Mesenchymal stem cell (in vitro differentiated cells and primary cell): ENCODE results near the gene SENP5.
"Not testable (repeated sequence)": the region's sequence is repeated elsewhere in the genome, so short reads cannot be mapped to it uniquely, and the experiment has no call there.

Source experiments
- DNase-seq: peaks from one replicate; pipeline ENCODE4 v3.0.0-alpha.2; 2013
- H2AFZ ChIP-seq: one replicate; pipeline ENCODE4 v1.6.1; 2013; ENCODE audit warnings: low read depth, mild to moderate bottlenecking, control low read depth, inconsistent platforms, low read length, moderate library complexity
- H2AK5ac ChIP-seq: 2 replicates; pipeline ENCODE4 v1.6.1; 2013; ENCODE audit warnings: low read length, moderate library complexity, mild to moderate bottlenecking, inconsistent platforms; ENCODE audit not compliant: severe bottlenecking
- H2BK120ac ChIP-seq: one replicate; pipeline ENCODE4 v1.6.1; 2013; ENCODE audit warnings: low read depth, mild to moderate bottlenecking, inconsistent platforms, low read length, moderate library complexity
- H2BK12ac ChIP-seq, 2 experiments: one replicate each; pipeline ENCODE4 v1.6.1; 2013; ENCODE audit warnings: inconsistent platforms in 2 of 2, low read length in 2 of 2, mild to moderate bottlenecking in 2 of 2, moderate library complexity in 2 of 2, control low read depth in 1 of 2
- H2BK15ac ChIP-seq: one replicate; pipeline ENCODE4 v1.6.1; 2013; ENCODE audit warnings: mild to moderate bottlenecking, low read depth, inconsistent platforms; ENCODE audit not compliant: poor library complexity, severe bottlenecking
- H2BK5ac ChIP-seq: 2 replicates; pipeline ENCODE4 v1.6.1; 2013; ENCODE audit warnings: low read depth, mild to moderate bottlenecking, low read length, control low read depth, inconsistent platforms; ENCODE audit not compliant: poor library complexity, severe bottlenecking
- H3K14ac ChIP-seq, 2 experiments: one replicate each; pipeline ENCODE4 v1.6.1; 2013; ENCODE audit warnings: inconsistent platforms in 2 of 2, low read length in 2 of 2, control low read depth in 1 of 2, mild to moderate bottlenecking in 1 of 2, moderate library complexity in 1 of 2
- H3K18ac ChIP-seq, 2 experiments: one replicate each; pipeline ENCODE4 v1.6.1; 2013; ENCODE audit warnings: inconsistent platforms in 2 of 2, low read length in 2 of 2, control low read depth in 1 of 2, low read depth in 1 of 2, mild to moderate bottlenecking in 1 of 2
- H3K23ac ChIP-seq, 2 experiments: one replicate each; pipeline ENCODE4 v1.6.1; 2013; ENCODE audit warnings: inconsistent platforms in 2 of 2, low read length in 2 of 2, mild to moderate bottlenecking in 2 of 2, moderate library complexity in 2 of 2, control low read depth in 1 of 2
- H3K27ac ChIP-seq: 2 replicates; pipeline ENCODE4 v1.5.1; 2013; ENCODE audit warnings: mild to moderate bottlenecking, moderate library complexity, low read length, control low read depth, inconsistent platforms; ENCODE audit not compliant: poor library complexity, severe bottlenecking
- H3K27me3 ChIP-seq, 2 experiments: 2 replicates each; pipeline versions ENCODE4 v1.6.1 to v1.7.0; 2013; ENCODE audit warnings: low read length in 2 of 2, mild to moderate bottlenecking in 2 of 2, moderate library complexity in 2 of 2, control low read depth in 1 of 2, inconsistent platforms in 1 of 2; ENCODE audit not compliant: control insufficient read depth in 1 of 2, insufficient read depth in 1 of 2
- H3K36me3 ChIP-seq, 2 experiments: 2 replicates each; pipeline versions ENCODE4 v1.6.1 to v1.7.0; 2013; ENCODE audit warnings: low read length in 2 of 2, control low read depth in 1 of 2, inconsistent platforms in 1 of 2, low read depth in 1 of 2, mild to moderate bottlenecking in 1 of 2; ENCODE audit not compliant: insufficient read depth in 2 of 2, control insufficient read depth in 1 of 2
- H3K4ac ChIP-seq, 2 experiments: one replicate each; pipeline ENCODE4 v1.6.1; 2013; ENCODE audit warnings: inconsistent platforms in 2 of 2, low read length in 2 of 2, mild to moderate bottlenecking in 2 of 2, moderate library complexity in 2 of 2, control low read depth in 1 of 2, low read depth in 1 of 2
- H3K4me1 ChIP-seq: 2 replicates; pipeline ENCODE4 v1.6.1; 2013; ENCODE audit warnings: low read depth, low read length, control low read depth; ENCODE audit not compliant: control insufficient read depth, insufficient read depth
- H3K4me2 ChIP-seq: 2 replicates; pipeline ENCODE4 v1.6.1; 2013; ENCODE audit warnings: low read length, mild to moderate bottlenecking, inconsistent platforms; ENCODE audit not compliant: poor library complexity, severe bottlenecking
- H3K4me3 ChIP-seq, 2 experiments: 2 replicates each; pipeline versions ENCODE4 v1.5.1 to v1.7.0; 2013; ENCODE audit warnings: low read length in 2 of 2, mild to moderate bottlenecking in 2 of 2, control low read depth in 1 of 2, low read depth in 1 of 2; ENCODE audit not compliant: insufficient read depth in 1 of 2
- H3K79me1 ChIP-seq: replicated peaks from 2 replicates; pipeline ENCODE4 v1.6.1; 2013; ENCODE audit warnings: mild to moderate bottlenecking, control low read depth, low read length, inconsistent platforms; ENCODE audit not compliant: poor library complexity, severe bottlenecking
- H3K9ac ChIP-seq: 2 replicates; pipeline ENCODE4 v1.7.0; 2013; ENCODE audit warnings: mild to moderate bottlenecking, low read length, moderate library complexity
- H3K9me3 ChIP-seq: 2 replicates; pipeline ENCODE4 v1.7.0; 2013; ENCODE audit warnings: mild to moderate bottlenecking, low read length; ENCODE audit not compliant: control insufficient read depth
- H4K8ac ChIP-seq: one replicate; pipeline ENCODE4 v1.6.1; 2013; ENCODE audit warnings: inconsistent platforms, mild to moderate bottlenecking, low read length, moderate library complexity
- H4K91ac ChIP-seq: one replicate; pipeline ENCODE4 v1.6.1; 2013; ENCODE audit warnings: mild to moderate bottlenecking, low read length, inconsistent platforms
- WGBS: methylation state at CpG from one replicate; pipeline ENCODE4 v1.1.7; 2013; ENCODE audit warnings: mixed read lengths; 5-methylcytosine and 5-hydroxymethylcytosine counted together

SENP5 gene

DNA sequence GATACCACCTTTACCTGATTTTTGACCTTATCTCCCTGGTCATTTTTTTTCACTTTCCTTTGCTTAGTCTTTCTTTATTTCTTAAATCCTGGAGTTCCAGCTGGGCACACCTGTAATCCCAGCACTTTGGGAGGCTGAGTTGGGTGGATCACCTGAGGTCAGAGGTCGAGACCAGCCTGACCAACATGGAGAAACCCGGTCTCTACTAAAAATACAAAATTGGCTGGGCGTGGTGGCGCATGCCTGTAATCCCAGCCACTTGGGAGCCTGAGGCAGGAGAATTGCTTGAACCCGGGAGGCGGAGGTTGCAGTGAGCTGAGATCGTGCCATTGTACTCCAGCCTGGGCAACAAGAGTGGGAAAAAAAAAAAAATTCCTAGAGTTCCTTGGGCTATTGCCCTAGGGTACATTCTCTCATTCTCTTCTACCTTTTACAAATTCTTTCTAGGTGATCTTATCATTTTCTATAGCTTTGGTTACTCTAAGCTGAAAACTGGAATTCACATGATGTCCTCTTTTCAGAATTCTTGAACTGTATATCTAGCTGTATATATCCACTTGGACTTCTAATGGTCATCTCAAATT lies 6.9 kb downstream of the SENP5 start:
- H2BK12ac ChIP-seq, H2BK5ac ChIP-seq, H3K9ac ChIP-seq, H3K36me3 ChIP-seq, H3K14ac ChIP-seq, H3K4me2 ChIP-seq, H3K27me3 ChIP-seq, H2BK120ac ChIP-seq, H3K9me3 ChIP-seq, H3K4me3 ChIP-seq, H3K23ac ChIP-seq, H3K18ac ChIP-seq, DNase-seq, H2AK5ac ChIP-seq, H2AFZ ChIP-seq, H3K79me1 ChIP-seq, H4K8ac ChIP-seq, H4K91ac ChIP-seq, H2BK15ac ChIP-seq, H3K4ac ChIP-seq, H3K4me1 ChIP-seq, H3K27ac ChIP-seq: not testable (repeated sequence)
- over 99% methylated on average over 6 of the region's 7 CpGs for WGBS

DNA sequence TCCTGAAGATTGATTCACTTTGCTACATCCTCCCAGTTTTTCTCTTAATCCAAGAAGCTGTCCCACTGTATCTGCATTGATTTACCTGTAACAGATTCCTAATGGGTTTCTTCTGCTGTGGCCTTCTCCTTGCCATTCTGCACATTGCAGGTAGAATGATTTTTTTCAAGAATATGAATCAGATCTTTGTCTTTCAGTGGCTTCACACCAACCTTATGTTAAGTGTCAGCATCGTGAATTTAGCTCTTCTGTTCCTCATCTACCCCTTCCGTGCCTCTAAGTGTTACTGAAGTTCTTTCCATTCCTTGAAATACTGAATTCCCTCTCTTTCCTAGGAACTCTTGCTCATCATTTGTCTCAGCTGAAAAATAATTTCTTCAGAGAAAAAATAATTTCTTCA lies 7.5 kb downstream of the SENP5 start:
- H3K79me1 ChIP-seq, result peaks cover 3% of the 10 kb centered on the region
- 90% methylated on average over 2 of the region's 2 CpGs for WGBS

DNA sequence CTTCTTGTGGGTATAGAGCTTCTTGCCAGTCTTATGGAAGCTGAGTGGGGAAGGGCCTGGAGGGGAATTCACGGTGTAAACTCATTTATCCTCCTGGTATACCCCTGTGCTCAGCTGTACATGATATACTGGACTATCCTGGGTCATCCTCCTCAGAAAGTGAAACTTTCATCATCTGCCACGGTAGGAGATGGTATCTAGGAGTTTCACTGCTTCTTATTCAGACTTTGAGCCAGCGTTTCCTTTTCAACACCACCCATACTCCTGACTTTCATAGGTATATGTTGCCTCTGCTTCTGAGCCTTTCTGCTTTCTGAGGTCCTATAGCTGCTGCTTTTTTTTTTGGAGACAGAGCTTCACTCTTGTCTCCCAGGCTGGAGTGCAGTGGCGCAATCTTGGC lies 15.6 kb downstream of the SENP5 start:
- no peak overlapping the region for H2BK5ac ChIP-seq
- no peaks in the 10 kb centered on the region for H3K27me3 ChIP-seq
- H3K4me1 ChIP-seq, result peaks cover 1% of the 10 kb centered on the region
- H3K36me3 ChIP-seq, result peaks cover 7 to 27% of the 10 kb centered on the region in 2 experiments
- H2BK15ac ChIP-seq, result no peak overlapping the region
- H2BK120ac ChIP-seq, result no peak overlapping the region
- H3K14ac ChIP-seq, result no peak overlapping the region
- H4K8ac ChIP-seq, result no peak overlapping the region
- no peaks in the 10 kb centered on the region for H3K9me3 ChIP-seq
- H3K4me3 ChIP-seq, result no peak overlapping the region
- H3K18ac ChIP-seq, result no peak overlapping the region
- H3K23ac ChIP-seq, result no peak overlapping the region
- H3K79me1 ChIP-seq, result peaks cover 21% of the 10 kb centered on the region
- H3K4ac ChIP-seq, result no peak overlapping the region
- peak overlapping the region; percentile 16 for H3K9ac ChIP-seq
- no peak overlapping the region for H2AK5ac ChIP-seq
- H4K91ac ChIP-seq, result no peak overlapping the region
- H2BK12ac ChIP-seq, result no peak overlapping the region
- peak; percentile 10 for DNase-seq
- H2AFZ ChIP-seq, result no peak overlapping the region
- no peak overlapping the region for H3K27ac ChIP-seq
- 91% methylated on average over 3 of the region's 4 CpGs for WGBS
- H3K4me2 ChIP-seq, result no peak overlapping the region

More for the DNA sequence above, 7.5 kb downstream of the SENP5 start:
- Histone ChIP-seq H2BK12ac (no peak overlapping the region), H3K27me3 (no peaks in the 10 kb centered on the region), H2AK5ac (no peak overlapping the region), H3K27ac (no peak overlapping the region), H2BK15ac (no peak overlapping the region), H3K14ac (no peak overlapping the region), H3K4me1 (no peaks in the 10 kb centered on the region), H2BK5ac (no peak overlapping the region), H3K36me3 (peaks cover 5 to 6% of the 10 kb centered on the region in 2 experiments), H4K8ac (no peak overlapping the region), H3K9me3 (no peaks in the 10 kb centered on the region), H3K4me2 (no peak overlapping the region), H2AFZ (no peak overlapping the region), H3K4me3 (no peak overlapping the region), H4K91ac (no peak overlapping the region), H2BK120ac (no peak overlapping the region), H3K23ac (no peak overlapping the region), H3K4ac (no peak overlapping the region), H3K18ac (no peak overlapping the region), H3K9ac (no peak overlapping the region)
- no peak for DNase-seq

GRCh38 chr3:196886144-196886543 lies 18.4 kb downstream of the SENP5 start:
- WGBS, result 100% methylated on average over 3 of the region's 4 CpGs
- no peak overlapping the region for H3K4me2 ChIP-seq
- no peaks in the 10 kb centered on the region for H3K9me3 ChIP-seq

More at GRCh38 chr3:196886144-196886543, 18.4 kb downstream of the SENP5 start:
- no peak for DNase-seq
- no peak overlapping the region for H2BK5ac ChIP-seq
- no peak overlapping the region for H4K8ac ChIP-seq
- H3K4ac ChIP-seq, result no peak overlapping the region
- peaks cover 17% of the 10 kb centered on the region for H3K79me1 ChIP-seq
- no peak overlapping the region for H3K4me3 ChIP-seq
- no peak overlapping the region for H3K18ac ChIP-seq
- no peak overlapping the region for H2AK5ac ChIP-seq
- no peak overlapping the region for H4K91ac ChIP-seq
- no peak overlapping the region for H3K27ac ChIP-seq
- no peak overlapping the region for H3K23ac ChIP-seq
- no peak overlapping the region for H3K9ac ChIP-seq
- H2BK12ac ChIP-seq, result no peak overlapping the region
- H2BK15ac ChIP-seq, result no peak overlapping the region
- no peak overlapping the region for H2AFZ ChIP-seq
- H3K14ac ChIP-seq, result no peak overlapping the region
- no peak overlapping the region for H2BK120ac ChIP-seq
- H3K27me3 ChIP-seq, result no peaks in the 10 kb centered on the region
- H3K4me1 ChIP-seq, result peaks cover 1% of the 10 kb centered on the region
- H3K36me3 ChIP-seq, result peaks cover 3 to 39% of the 10 kb centered on the region in 2 experiments
